PFSK-1 (cell line): ENCODE data around the gene LOXHD1.

ENCODE experiments used
- FOXP2 ChIP-seq: optimal IDR thresholded peaks from 2 replicates; pipeline ENCODE3; 2011; ENCODE audit warnings: borderline replicate concordance, control low read depth, inconsistent platforms; ENCODE audit not compliant: insufficient read depth; ENCODE audit errors: extremely low read length, extremely low read depth
- POLR2AphosphoS5 ChIP-seq: IDR thresholded peaks from 2 replicates; pipeline ENCODE4 v1.6.1; 2012; ENCODE audit warnings: low read depth, mild to moderate bottlenecking, control low read depth, low read length, moderate library complexity
- SIN3A ChIP-seq: IDR thresholded peaks from 2 replicates; pipeline ENCODE4 v1.6.1; 2012; ENCODE audit warnings: mild to moderate bottlenecking, low read length, moderate library complexity, borderline replicate concordance; ENCODE audit not compliant: insufficient read depth
- TAF1 ChIP-seq: IDR thresholded peaks from 2 replicates; pipeline ENCODE4 v1.6.1; 2012; ENCODE audit warnings: low read length, control low read depth, borderline replicate concordance; ENCODE audit not compliant: insufficient read depth
- TF ChIP-seq, protein P1 (sequence below), 2 experiments: IDR thresholded peaks; 2 replicates each; pipeline versions ENCODE4 v1.6.1 to v1.8.0; 2011 to 2012; ENCODE audit warnings: low read depth in 2 of 2, low read length in 2 of 2, control low read depth in 1 of 2, inconsistent platforms in 1 of 2, mild to moderate bottlenecking in 1 of 2, moderate library complexity in 1 of 2; ENCODE audit not compliant: insufficient read depth in 1 of 2

GRCh38 chr18:46480226-46480625, 176.8 kb downstream of the LOXHD1 start:
- TF ChIP-seq, protein P1, sequence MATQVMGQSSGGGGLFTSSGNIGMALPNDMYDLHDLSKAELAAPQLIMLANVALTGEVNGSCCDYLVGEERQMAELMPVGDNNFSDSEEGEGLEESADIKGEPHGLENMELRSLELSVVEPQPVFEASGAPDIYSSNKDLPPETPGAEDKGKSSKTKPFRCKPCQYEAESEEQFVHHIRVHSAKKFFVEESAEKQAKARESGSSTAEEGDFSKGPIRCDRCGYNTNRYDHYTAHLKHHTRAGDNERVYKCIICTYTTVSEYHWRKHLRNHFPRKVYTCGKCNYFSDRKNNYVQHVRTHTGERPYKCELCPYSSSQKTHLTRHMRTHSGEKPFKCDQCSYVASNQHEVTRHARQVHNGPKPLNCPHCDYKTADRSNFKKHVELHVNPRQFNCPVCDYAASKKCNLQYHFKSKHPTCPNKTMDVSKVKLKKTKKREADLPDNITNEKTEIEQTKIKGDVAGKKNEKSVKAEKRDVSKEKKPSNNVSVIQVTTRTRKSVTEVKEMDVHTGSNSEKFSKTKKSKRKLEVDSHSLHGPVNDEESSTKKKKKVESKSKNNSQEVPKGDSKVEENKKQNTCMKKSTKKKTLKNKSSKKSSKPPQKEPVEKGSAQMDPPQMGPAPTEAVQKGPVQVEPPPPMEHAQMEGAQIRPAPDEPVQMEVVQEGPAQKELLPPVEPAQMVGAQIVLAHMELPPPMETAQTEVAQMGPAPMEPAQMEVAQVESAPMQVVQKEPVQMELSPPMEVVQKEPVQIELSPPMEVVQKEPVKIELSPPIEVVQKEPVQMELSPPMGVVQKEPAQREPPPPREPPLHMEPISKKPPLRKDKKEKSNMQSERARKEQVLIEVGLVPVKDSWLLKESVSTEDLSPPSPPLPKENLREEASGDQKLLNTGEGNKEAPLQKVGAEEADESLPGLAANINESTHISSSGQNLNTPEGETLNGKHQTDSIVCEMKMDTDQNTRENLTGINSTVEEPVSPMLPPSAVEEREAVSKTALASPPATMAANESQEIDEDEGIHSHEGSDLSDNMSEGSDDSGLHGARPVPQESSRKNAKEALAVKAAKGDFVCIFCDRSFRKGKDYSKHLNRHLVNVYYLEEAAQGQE (IDR thresholded peaks at IDR 0.05; ENCODE audit: insufficient read depth in 1 of 2, low read depth in 2 of 2, low read length in 2 of 2), result no peak; a peak in 1 of 4 replicates
- no peak for TF ChIP-seq SIN3A
- TF ChIP-seq POLR2AphosphoS5, result no peak
- no peak for TF ChIP-seq TAF1
- no peak for TF ChIP-seq FOXP2
